Stomach (tissue), 4 donors: ENCODE data around the gene CYP4F3.

Experiments used
- POLR2A ChIP-seq, 4 donors: fragments of 450-650 bp; IDR thresholded peaks; one replicate each; pipeline ENCODE4 v1.6.1; 2016; ENCODE audit warnings: antibody characterized with exemption in 4 of 4, control low read depth in 2 of 4, mild to moderate bottlenecking in 1 of 4, moderate library complexity in 1 of 4
- POLR2AphosphoS5 ChIP-seq, 3 donors: sonication (generic); formaldehyde crosslinking; IDR thresholded peaks; one replicate each; pipeline ENCODE4 v1.6.1; 2016; ENCODE audit warnings: antibody characterized with exemption in 3 of 3
- TF ChIP-seq, protein P1 (sequence below), 7 experiments: fragments of 450-650 bp in 4 of 7; fragments of 200-600 bp in 3 of 7; sonication (generic) in 3 of 7; IDR thresholded peaks; one replicate each; pipeline ENCODE4 v1.5.1; 2016 to 2019; ENCODE audit warnings: antibody characterized with exemption in 7 of 7, control low read depth in 2 of 7, mild to moderate bottlenecking in 1 of 7

DNA sequence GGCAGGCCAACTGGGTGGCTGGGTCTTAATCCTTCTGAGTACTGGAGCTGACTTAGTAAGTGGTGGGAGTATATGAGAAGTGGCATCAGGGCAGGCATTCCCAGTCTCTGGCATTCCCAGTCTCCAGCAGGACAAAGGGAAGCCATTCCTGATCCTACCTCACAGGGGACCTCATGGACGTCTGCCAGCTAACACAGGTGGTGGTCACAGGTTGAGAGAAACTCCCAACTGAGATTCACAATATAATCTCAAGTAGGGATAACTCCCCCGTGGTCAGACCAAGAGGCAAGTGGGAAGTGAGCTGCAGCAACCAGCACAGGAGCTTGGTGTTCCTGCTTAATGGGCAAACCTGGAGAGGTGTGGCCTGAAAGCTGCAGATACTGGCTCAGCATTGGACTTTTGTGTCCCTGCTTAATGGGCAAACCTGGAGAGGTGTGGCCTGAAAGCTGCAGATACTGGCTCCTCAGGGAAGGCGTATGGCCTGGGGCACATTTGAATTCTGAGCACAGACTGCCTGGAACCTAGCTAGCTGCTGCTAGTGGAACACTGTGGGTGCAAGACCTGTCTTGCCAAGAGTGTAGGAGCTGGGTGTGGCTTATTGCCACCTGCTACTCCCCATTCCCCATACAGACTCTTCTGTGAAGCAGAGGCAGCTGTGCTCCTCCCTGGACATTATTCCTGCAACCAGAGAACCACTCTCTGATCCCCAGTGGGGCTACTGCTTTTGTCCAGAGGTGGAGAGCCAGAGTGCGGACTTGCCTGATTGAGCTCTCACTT is 61.2 kb downstream of the CYP4F3 start:
- no peak for TF ChIP-seq POLR2A (IDR thresholded peaks at IDR 0.05)
- no peak for TF ChIP-seq POLR2AphosphoS5 (IDR thresholded peaks at IDR 0.05)
- TF ChIP-seq, protein P1, sequence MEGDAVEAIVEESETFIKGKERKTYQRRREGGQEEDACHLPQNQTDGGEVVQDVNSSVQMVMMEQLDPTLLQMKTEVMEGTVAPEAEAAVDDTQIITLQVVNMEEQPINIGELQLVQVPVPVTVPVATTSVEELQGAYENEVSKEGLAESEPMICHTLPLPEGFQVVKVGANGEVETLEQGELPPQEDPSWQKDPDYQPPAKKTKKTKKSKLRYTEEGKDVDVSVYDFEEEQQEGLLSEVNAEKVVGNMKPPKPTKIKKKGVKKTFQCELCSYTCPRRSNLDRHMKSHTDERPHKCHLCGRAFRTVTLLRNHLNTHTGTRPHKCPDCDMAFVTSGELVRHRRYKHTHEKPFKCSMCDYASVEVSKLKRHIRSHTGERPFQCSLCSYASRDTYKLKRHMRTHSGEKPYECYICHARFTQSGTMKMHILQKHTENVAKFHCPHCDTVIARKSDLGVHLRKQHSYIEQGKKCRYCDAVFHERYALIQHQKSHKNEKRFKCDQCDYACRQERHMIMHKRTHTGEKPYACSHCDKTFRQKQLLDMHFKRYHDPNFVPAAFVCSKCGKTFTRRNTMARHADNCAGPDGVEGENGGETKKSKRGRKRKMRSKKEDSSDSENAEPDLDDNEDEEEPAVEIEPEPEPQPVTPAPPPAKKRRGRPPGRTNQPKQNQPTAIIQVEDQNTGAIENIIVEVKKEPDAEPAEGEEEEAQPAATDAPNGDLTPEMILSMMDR (IDR thresholded peaks at IDR 0.05) = no peak
